H9 (cell line): ENCODE data around the gene TSPAN4. TPM values are rescaled to one million over a fixed set of nuclear protein-coding genes. Genes with fewer than 3 reads are reported as not detected.

Experiments
- DNase-seq: peaks from one replicate; pipeline ENCODE4 v3.0.0-alpha.2; 2017
- H2AFZ ChIP-seq: one replicate; pipeline ENCODE4 v1.6.1; 2013; ENCODE audit warnings: mild to moderate bottlenecking, low read length, control low read depth, moderate library complexity
- H2AK5ac ChIP-seq: 2 replicates; pipeline ENCODE4 v1.6.1; 2013; ENCODE audit warnings: low read length, control low read depth, mixed read lengths; ENCODE audit not compliant: insufficient read length
- H2BK120ac ChIP-seq: one replicate; pipeline ENCODE4 v1.6.1; 2013; ENCODE audit warnings: low read depth, mild to moderate bottlenecking, low read length, control low read depth, inconsistent platforms; ENCODE audit not compliant: poor library complexity, severe bottlenecking
- H2BK12ac ChIP-seq: 2 replicates; pipeline ENCODE4 v1.6.1; 2013; ENCODE audit warnings: low read length, control low read depth, mixed read lengths, low read depth; ENCODE audit not compliant: insufficient read length
- H2BK15ac ChIP-seq: 2 replicates; pipeline ENCODE4 v1.6.1; 2013; ENCODE audit warnings: low read depth, low read length, control low read depth
- H2BK20ac ChIP-seq: one replicate; pipeline ENCODE4 v1.6.1; 2013; ENCODE audit warnings: low read depth, mild to moderate bottlenecking, low read length, control low read depth, inconsistent platforms; ENCODE audit not compliant: poor library complexity, severe bottlenecking
- H2BK5ac ChIP-seq: 2 replicates; pipeline ENCODE4 v1.6.1; 2013; ENCODE audit warnings: low read length, control low read depth, mixed read lengths; ENCODE audit not compliant: insufficient read length
- H3K14ac ChIP-seq: 2 replicates; pipeline ENCODE4 v1.6.1; 2013; ENCODE audit warnings: low read length, control low read depth; ENCODE audit not compliant: insufficient read depth
- H3K18ac ChIP-seq: 2 replicates; pipeline ENCODE4 v1.6.1; 2013; ENCODE audit warnings: low read depth, mild to moderate bottlenecking, mixed read lengths, low read length, control low read depth; ENCODE audit not compliant: insufficient read length
- H3K23ac ChIP-seq: 2 replicates; pipeline ENCODE4 v1.6.1; 2013; ENCODE audit warnings: low read length, control low read depth, mixed read lengths, low read depth; ENCODE audit not compliant: insufficient read length
- H3K23me2 ChIP-seq: 2 replicates; pipeline ENCODE4 v1.6.1; 2013; ENCODE audit warnings: low read depth, mild to moderate bottlenecking, mixed read lengths, low read length, control low read depth; ENCODE audit not compliant: insufficient read length, poor library complexity, severe bottlenecking
- H3K27ac ChIP-seq: 2 replicates; pipeline ENCODE4 v1.5.1; 2013; ENCODE audit warnings: low read length, control low read depth, mixed read lengths, low read depth; ENCODE audit not compliant: insufficient read length
- H3K27me3 ChIP-seq: 2 replicates; pipeline ENCODE4 v1.6.1; 2013; ENCODE audit warnings: low read length, control low read depth, inconsistent platforms; ENCODE audit not compliant: insufficient read depth
- H3K4ac ChIP-seq: 2 replicates; pipeline ENCODE4 v1.6.1; 2013; ENCODE audit warnings: low read depth, mild to moderate bottlenecking, control low read depth, inconsistent platforms, low read length, moderate library complexity
- H3K4me1 ChIP-seq: 2 replicates; pipeline ENCODE4 v1.6.1; 2013; ENCODE audit warnings: low read length, control low read depth, inconsistent platforms; ENCODE audit not compliant: insufficient read depth
- H3K4me2 ChIP-seq: 2 replicates; pipeline ENCODE4 v1.6.1; 2013; ENCODE audit warnings: low read length, control low read depth, mixed read lengths; ENCODE audit not compliant: insufficient read length, insufficient read depth
- H3K56ac ChIP-seq: 2 replicates; pipeline ENCODE4 v1.6.1; 2013; ENCODE audit warnings: low read depth, mild to moderate bottlenecking, mixed read lengths, low read length, control low read depth; ENCODE audit not compliant: insufficient read length
- H3K79me1 ChIP-seq: 2 replicates; pipeline ENCODE4 v1.6.1; 2013; ENCODE audit warnings: low read depth, mild to moderate bottlenecking, moderate library complexity, low read length, control low read depth, inconsistent platforms; ENCODE audit not compliant: insufficient read depth, poor library complexity, severe bottlenecking
- H3K79me2 ChIP-seq: 2 replicates; pipeline ENCODE4 v1.6.1; 2013; ENCODE audit warnings: low read length, control low read depth, inconsistent platforms; ENCODE audit not compliant: insufficient read depth
- H3K9ac ChIP-seq: 2 replicates; pipeline ENCODE4 v1.6.1; 2013; ENCODE audit warnings: low read length, control low read depth, mixed read lengths; ENCODE audit not compliant: insufficient read length; ENCODE audit errors: extremely low read depth
- H3K9me3 ChIP-seq: one replicate; pipeline ENCODE4 v1.6.1; 2013; ENCODE audit warnings: low read depth, low read length, inconsistent platforms; ENCODE audit not compliant: control insufficient read depth
- H3T11ph ChIP-seq: one replicate; pipeline ENCODE4 v1.6.1; 2013; ENCODE audit warnings: mild to moderate bottlenecking, low read length, control low read depth, inconsistent platforms
- H4K20me1 ChIP-seq: one replicate; pipeline ENCODE4 v1.6.1; 2013; ENCODE audit not compliant: control insufficient read depth, insufficient read length, insufficient read depth
- H4K5ac ChIP-seq: 2 replicates; pipeline ENCODE4 v1.6.1; 2013; ENCODE audit warnings: low read depth, mild to moderate bottlenecking, mixed read lengths, low read length, control low read depth; ENCODE audit not compliant: insufficient read length
- H4K8ac ChIP-seq: replicated peaks from 2 replicates; pipeline ENCODE4 v1.6.1; 2013; ENCODE audit warnings: low read length, control low read depth, mixed read lengths, low read depth; ENCODE audit not compliant: insufficient read length
- H4K91ac ChIP-seq: 2 replicates; pipeline ENCODE4 v1.6.1; 2013; ENCODE audit warnings: low read depth, mild to moderate bottlenecking, moderate library complexity, mixed read lengths, low read length, control low read depth; ENCODE audit not compliant: insufficient read length
- H3K27ac Mint-ChIP-seq, 3 experiments: 2 replicates in 2 of 3; 3 replicates in 1 of 3; pipeline ENCODE4 v1.8.0; 2020 to 2021; ENCODE audit warnings: mixed read lengths in 3 of 3, mild to moderate bottlenecking in 1 of 3, moderate library complexity in 1 of 3
- H3K27me3 Mint-ChIP-seq: 2 replicates; pipeline ENCODE4 v1.8.0; 2021; ENCODE audit warnings: low read depth, mild to moderate bottlenecking, moderate library complexity, mixed read lengths
- H3K36me3 Mint-ChIP-seq, 3 experiments: 2 replicates in 2 of 3; 3 replicates in 1 of 3; pipeline ENCODE4 v1.8.0; 2020 to 2021; ENCODE audit warnings: low read depth in 3 of 3, mixed read lengths in 3 of 3; ENCODE audit not compliant: insufficient read depth in 1 of 3
- H3K4me1 Mint-ChIP-seq, 2 experiments: 2 replicates each; pipeline ENCODE4 v1.8.0; 2020; ENCODE audit warnings: mixed read lengths in 2 of 2
- H3K4me3 Mint-ChIP-seq, 2 experiments: 2 replicates in 1 of 2; 3 replicates in 1 of 2; pipeline ENCODE4 v1.8.0; 2020 to 2021; ENCODE audit warnings: mild to moderate bottlenecking in 2 of 2, mixed read lengths in 2 of 2, moderate library complexity in 1 of 2
- H3K9me3 Mint-ChIP-seq, 2 experiments: 2 replicates in 1 of 2; 3 replicates in 1 of 2; pipeline ENCODE4 v1.8.0; 2020; ENCODE audit warnings: mild to moderate bottlenecking in 2 of 2, mixed read lengths in 2 of 2, moderate library complexity in 1 of 2
- CTCF ChIP-seq: fragments of 200-600 bp; sonication (generic); conservative IDR thresholded peaks from 3 replicates; pipeline ENCODE4 v1.8.0; 2021; ENCODE audit warnings: antibody characterized with exemption, mild to moderate bottlenecking
- WGBS: extraction: QIAGEN DNeasy Blood & Tissue Kit; methylation state at CpG from one replicate; pipeline ENCODE4 v1.1.7; 2013; ENCODE audit warnings: missing lambda C conversion rate, low lambda C conversion rate, mixed read lengths; ENCODE audit not compliant: insufficient read length; ENCODE audit errors: extremely low coverage; 5-methylcytosine and 5-hydroxymethylcytosine counted together
- total RNA-seq: library from RNA; stranded (reverse); gene quantifications from 2 replicates; pipeline ENCODE4 v1.2.1, GENCODE V29; 2021

TSPAN4 gene
- total RNA-seq, 1 experiment from 2014 or later: 64.6 TPM

GRCh38 chr11:800473-800872, 42.2 kb upstream of the TSPAN4 start:
- H3T11ph ChIP-seq: no peak overlapping the region
- no peak for DNase-seq
- H3K56ac ChIP-seq: no peak overlapping the region
- no peak overlapping the region for H3K23ac ChIP-seq
- H2BK5ac ChIP-seq: no peak overlapping the region
- no peaks in the 10 kb centered on the region for H3K27me3 Mint-ChIP-seq
- no peak overlapping the region for H3K27ac ChIP-seq
- H3K4me3 Mint-ChIP-seq: no peak overlapping the region; a peak in 1 of 5 replicates
- H2BK12ac ChIP-seq: no peak overlapping the region
- H4K5ac ChIP-seq: no peak overlapping the region
- H3K79me2 ChIP-seq: no peaks in the 10 kb centered on the region
- no peak for TF ChIP-seq CTCF
- H4K8ac ChIP-seq: no peak overlapping the region
- no peak overlapping the region for H2AK5ac ChIP-seq
- no peak overlapping the region for H4K91ac ChIP-seq
- no peaks in the 10 kb centered on the region for H3K9me3 Mint-ChIP-seq
- H3K79me1 ChIP-seq: no peaks in the 10 kb centered on the region
- H3K23me2 ChIP-seq: peaks cover 15% of the 10 kb centered on the region
- peaks cover 14 to 23% of the 10 kb centered on the region in 2 experiments for H3K4me1 Mint-ChIP-seq
- no peak overlapping the region for H3K9ac ChIP-seq
- no peak overlapping the region for H2BK120ac ChIP-seq
- no peaks in the 10 kb centered on the region for H3K27me3 ChIP-seq
- no peaks in the 10 kb centered on the region; the same call in 1 of the 2 replicates for H3K4me1 ChIP-seq
- no peak overlapping the region for H3K18ac ChIP-seq
- H2AFZ ChIP-seq: no peak overlapping the region
- H3K27ac Mint-ChIP-seq: no peak overlapping the region
- H3K4me2 ChIP-seq: no peak overlapping the region
- no peak overlapping the region for H3K14ac ChIP-seq
- H2BK20ac ChIP-seq: no peak overlapping the region
- H3K36me3 Mint-ChIP-seq: peaks cover 0 to 8% (median 8%) of the 10 kb centered on the region in 3 experiments; a peak in 4 of 7 replicates
- no peak overlapping the region for H2BK15ac ChIP-seq
- no CpG with 5 or more reads among the region's 30 CpGs for WGBS
- no peak overlapping the region for H3K4ac ChIP-seq
- H4K20me1 ChIP-seq: peaks cover 2% of the 10 kb centered on the region
- H3K9me3 ChIP-seq: no peaks in the 10 kb centered on the region
